C1 segment of cervical spinal cord (tissue), 14 donors: Measurements from ENCODE around the gene UBXN10.
A peak's percentile ranks its signal among the peaks of the same experiment; 100 is the strongest.

Source experiments
- DNase-seq, 14 donors: peaks; one replicate each; lab custom pipeline; 2025; lab: John Stamatoyannopoulos, UW

The UBXN10 gene, protein sequence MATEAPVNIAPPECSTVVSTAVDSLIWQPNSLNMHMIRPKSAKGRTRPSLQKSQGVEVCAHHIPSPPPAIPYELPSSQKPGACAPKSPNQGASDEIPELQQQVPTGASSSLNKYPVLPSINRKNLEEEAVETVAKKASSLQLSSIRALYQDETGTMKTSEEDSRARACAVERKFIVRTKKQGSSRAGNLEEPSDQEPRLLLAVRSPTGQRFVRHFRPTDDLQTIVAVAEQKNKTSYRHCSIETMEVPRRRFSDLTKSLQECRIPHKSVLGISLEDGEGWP

DNA sequence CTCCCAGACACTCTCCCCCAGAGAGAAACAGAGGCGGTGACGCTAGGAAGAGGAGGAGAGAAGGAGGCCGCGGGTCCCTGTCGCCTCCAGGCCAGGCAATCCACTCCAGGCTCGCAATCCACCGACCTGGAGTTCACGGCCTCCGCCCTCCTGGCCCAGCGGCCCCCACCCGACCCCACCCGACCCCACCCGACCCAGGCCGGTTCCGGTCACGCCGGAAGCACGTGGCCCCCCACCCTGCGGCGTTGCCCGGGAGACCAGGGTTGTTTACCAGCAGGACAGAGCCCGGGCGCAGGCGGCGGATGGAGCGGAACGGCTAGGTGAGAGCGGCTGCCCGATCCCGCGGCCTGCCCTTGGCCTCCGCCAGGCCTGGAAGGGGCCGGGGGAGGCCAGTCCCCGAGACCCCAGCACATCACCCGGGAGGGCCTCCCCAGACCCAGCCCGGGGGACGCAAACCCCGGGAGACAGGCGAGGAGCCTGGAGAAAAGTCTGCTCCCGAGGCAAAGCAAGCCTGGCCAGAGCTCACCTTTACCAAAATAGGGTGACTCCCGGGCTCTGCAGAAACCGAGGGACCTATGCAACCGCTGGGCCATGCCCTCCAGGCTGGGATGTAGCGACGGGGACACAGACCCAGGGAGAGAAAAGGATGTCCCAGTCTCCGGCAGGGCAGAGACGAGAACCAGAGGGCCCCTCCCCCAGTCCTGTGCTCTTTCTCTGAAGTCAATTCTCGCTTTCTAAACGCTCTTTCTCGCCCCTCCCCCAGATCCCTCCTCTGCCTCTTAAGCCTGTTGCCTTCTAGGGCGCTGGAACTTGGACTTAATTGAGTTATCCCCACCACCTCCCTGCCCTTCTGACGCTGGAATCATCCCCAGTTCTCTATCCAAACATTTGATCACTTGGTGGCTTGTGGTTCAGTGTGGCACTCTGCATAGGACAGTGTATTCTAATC is at the start of gene UBXN10, which contains the start of gene PLA2G2C:
Gene UBXN10 (plus strand): TSS at position 263 of the 949 bp plus-strand sequence. CDS start 4,466 bp downstream, outside the sequence.
Gene PLA2G2C (minus strand): TSS at position 685 of the 949 bp plus-strand sequence. CDS start 9,155 bp downstream, outside the sequence.
- DNase-seq: peak in 7 of 14 donors; percentile 4 to 53 (median 24)

DNA sequence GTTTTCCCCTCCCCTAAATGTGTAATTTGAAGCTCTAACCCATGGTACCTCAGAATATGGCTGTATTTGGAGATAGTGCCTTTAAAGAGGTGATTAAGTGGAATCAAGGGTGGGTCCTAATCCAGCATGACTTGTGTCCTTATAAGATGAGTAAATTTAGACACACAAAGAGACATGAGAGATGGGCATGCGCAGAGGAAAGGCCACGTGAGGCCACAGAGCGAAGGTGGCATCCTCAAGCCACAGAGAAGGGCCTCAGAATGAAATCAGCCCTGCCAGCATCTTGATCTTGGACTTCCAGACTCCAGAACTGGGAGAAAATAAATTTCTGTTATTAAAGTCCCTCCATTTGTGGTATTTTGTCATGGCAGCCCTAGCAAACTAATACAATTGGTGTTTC is 49.6 kb upstream of the UBXN10 start:
- no peak for DNase-seq

DNA sequence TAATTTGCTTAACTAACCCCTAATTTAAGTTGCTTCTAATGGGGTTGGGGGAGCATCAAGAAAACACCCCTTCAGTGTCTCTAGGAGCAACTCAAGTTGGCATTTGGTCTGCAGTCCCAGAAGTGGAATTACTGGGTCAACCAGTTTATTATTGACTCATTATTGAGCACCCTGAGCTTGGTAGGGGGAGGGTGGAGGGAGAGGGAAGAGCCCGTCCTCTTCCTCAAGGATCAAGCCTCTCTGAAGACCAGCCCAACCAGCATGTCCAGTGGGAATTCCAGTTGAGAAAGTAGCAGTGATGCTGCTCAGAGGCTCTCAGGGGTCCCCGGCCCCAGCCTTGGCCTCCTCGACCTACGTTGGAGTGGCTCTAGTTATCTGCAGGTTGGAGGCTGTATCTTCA is 48.8 kb upstream of the UBXN10 start:
- no peak for DNase-seq

DNA sequence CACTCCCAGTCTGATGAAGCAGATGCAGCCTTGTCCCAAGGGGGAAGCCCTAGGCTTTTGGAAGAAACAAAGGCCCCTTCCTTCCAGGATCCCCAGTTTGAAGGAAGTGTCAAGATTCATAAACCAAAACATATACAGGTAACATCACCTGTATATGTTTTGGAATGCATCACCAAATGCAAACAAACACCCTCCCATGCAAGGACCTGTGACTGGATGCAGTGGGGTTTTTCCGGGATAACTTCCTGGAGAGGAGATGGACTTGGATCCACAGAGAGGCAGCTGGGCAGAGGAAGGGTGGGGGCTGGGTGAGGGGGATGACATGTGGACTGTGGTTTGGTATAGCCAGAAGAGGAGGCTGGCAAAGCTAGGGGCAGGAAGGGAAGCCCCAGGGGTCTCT is 48.3 kb upstream of the UBXN10 start:
- DNase-seq: no peak

DNA sequence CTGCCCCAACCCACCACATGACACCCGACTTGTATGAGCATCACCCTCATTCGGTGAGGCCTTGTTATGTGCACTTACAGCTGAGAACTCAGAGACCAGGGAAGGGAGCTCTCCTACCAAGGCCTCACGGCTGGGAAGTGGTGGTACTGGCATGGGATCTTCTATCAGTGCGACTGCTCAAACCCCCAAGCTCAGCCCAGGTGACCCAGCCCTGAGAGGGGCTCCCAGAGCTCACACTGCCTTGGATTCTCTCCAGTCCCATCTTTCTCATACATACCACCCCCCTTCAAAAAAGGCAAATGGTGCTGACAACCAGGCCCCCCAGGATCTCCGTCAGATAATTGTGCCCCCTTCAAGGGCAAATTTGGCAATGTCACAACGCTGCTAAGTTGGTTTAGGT is 47.5 kb upstream of the UBXN10 start:
- no peak for DNase-seq

DNA sequence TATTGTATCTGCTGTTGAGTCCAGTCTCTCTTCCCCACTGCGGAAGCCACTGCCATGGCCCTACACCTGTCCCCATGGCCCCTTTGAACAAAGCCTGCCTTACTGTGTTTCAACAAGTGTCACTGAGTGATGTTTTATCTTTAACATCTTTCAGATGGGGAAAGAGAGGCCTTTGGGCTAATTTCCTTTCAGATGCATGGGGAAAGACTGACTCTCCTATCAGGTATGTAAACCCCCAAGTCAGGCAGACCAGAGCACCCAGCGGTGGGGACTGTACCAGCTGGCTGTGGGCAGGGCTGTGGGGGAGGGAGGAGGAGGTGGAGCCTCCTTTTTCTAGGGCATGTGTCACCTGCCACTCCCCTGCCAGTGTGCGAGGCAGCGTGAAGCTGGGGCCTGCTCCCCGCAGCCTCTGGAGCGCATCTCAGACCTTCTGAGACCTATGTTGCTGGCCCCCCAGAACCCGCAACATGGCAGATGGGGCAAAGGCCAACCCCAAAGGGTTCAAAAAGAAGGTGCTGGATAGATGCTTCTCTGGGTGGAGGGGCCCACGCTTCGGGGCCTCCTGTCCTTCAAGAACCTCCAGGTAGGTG is 46.8 kb upstream of the UBXN10 start, which contains the start of gene PLA2G2F:
Gene PLA2G2F (plus strand): TSS at position 363 of the 590 bp plus-strand sequence. CDS start 105 bp downstream, at position 468.
- no peak for DNase-seq

DNA sequence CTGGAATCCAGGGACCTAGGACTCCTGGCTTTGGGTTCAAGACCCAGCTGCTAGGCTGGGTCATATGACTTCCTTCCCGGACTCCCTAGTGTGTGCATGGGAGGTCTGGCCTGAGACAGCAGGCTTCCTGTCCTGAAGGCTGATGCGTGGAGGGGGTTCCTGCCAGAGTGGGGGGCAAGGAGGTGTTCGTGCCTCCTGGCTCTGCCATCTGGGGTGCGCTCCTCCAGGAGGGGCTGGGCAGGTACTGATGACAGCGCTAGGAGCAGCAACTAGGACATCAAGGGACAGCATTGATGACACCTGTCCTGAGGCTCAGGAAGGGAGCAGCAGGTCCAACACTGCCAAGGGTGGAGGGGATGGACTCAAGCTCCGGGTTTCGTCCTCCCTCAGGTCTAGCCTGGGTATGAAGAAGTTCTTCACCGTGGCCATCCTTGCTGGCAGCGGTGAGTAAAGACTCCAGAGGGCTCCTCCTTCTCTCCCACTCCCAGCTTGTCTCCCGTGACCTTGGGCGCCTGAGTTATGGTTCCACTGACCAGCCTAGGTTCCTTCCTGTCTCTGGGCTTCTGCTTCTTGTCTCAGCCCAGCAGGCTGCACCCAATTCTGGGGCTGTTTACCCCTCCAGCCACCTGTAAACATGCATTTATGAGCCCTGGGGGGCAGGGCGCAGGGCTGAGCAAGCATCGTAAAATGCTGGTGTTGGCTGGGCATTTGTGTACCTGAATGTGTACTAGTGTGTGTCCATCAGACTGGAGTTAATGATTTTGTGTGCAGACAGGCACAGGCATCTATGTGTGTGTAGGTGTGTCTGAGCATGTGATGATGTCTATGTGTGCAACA is 45.9 kb upstream of the UBXN10 start:
- no peak for DNase-seq

DNA sequence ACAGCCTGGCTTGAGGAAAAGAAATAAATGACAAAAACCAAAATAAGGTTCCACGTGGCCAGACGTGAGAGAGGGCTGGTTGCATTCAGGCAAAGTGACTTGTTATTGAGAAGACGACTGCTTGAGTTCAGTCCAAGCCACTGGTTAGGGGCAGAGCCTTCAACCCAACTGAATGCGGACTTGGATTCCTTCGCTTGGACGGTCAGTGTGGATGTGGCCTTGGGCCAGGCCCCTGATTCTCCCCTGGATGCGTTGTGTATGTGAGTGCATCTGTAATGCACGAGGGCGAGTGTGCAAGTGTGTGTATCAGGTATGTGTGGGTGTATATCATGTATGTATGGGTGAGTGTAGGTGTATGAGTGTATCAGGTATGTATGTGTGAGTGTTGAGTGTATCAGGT is 44.9 kb upstream of the UBXN10 start:
- no peak for DNase-seq

DNA sequence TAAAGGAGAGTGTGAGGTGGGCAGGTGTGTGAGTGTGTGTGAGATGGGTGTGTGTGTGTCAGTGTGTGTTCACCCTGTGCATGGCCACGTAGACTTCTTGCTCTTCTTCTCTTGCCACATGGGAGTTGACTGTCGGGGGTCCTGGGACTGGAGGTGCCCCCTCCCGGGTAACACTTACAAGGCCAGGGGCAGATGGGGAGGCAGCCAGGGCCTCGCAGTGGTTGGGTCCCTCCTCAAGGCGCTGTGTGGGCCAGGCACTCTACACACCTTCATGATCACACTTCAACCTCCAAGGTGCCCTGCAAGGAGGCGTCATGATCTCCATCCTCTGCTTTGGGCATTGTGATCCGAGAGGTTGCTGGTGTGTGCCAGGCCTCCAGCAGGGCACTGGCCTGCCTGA is 44.4 kb upstream of the UBXN10 start:
- no peak for DNase-seq

DNA sequence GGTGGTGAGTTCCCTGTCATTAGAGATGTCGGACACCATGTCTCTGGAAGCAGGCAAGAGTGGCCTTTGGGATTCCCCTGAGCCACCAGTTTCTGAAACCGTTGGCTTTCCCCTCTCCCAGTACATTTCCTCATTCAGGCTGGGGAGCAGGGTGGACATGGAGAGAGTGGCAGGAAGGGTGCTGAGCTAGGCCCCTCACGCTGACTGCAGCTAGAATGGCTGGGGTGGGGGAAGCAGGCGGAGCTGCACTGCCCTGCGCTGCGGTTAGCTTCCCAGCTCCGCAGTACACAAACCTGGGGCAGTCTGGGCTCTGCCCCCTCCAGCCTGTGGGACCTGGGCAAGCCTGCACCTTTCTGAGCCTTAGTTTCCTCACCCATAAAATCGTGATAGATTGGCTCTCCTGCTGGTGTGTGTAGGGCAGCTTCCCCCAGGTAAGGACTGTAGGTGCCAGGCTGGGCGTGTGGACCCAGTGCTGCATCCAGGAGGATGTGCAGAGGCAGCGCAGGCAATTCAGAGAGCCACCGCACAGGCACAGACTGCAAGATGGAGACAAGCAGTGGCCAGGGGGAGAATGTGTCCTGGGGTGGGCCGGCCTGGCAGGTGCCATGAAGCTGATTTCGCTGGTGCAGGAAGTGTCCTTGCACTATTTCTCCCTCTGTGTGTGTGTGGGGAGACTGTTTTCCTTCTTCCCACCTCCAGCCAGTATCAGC is 43.7 kb upstream of the UBXN10 start:
- no peak for DNase-seq

DNA sequence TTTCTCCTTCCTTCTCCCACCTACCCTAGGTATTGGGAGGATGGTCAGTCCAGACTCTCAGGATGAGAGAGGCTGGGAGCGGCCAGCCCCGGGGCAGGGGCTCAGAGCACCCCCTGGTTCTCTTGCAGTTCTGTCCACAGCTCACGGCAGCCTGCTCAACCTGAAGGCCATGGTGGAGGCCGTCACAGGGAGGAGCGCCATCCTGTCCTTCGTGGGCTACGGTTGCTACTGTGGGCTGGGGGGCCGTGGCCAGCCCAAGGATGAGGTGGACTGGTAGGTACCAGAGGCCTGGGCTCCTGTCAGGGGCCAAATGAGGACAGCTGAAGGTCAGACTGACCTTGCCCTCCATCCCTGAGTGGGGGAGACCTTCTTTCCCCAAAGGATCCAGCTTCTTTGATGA is 42.6 kb upstream of the UBXN10 start:
- no peak for DNase-seq

DNA sequence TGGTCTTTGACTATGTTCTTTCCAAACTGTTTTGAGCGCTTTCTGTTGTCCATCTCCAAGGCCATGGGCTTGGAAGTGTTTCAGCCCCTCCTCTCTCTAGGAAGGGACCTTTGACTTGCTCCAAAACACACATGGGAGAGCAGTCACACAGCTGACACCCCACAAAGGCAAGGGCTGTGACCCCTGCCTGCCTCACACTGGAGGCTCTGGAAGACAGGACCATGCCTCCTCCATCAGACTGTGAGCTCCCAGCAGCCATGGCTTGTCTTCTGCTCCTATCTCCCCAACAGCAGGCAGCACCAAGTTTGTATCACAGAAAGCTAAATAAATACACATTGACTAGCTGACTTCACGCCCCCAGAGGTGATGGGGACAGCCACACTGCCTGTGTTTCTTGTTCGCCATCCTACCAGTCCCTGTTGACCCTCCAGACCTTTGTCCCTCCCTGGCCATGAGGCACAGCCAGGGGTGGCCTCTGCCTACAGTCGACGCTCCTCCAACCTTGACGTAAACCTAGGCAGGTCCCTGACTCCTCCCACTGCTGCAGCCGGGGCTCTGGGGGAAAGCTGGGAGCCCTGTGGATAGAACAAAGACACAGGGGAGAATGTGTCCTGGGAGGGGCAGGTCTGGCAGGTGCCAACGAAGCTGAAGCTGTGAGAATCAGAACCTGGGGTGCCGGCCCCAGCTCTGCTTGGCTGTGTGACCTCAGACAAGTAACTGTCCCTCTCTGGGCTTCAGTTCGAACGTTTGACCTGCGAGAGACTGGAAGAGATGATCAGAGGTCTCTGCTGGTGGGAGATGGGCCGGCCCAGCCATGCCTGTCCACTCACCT is 41.9 kb upstream of the UBXN10 start:
- no peak for DNase-seq

DNA sequence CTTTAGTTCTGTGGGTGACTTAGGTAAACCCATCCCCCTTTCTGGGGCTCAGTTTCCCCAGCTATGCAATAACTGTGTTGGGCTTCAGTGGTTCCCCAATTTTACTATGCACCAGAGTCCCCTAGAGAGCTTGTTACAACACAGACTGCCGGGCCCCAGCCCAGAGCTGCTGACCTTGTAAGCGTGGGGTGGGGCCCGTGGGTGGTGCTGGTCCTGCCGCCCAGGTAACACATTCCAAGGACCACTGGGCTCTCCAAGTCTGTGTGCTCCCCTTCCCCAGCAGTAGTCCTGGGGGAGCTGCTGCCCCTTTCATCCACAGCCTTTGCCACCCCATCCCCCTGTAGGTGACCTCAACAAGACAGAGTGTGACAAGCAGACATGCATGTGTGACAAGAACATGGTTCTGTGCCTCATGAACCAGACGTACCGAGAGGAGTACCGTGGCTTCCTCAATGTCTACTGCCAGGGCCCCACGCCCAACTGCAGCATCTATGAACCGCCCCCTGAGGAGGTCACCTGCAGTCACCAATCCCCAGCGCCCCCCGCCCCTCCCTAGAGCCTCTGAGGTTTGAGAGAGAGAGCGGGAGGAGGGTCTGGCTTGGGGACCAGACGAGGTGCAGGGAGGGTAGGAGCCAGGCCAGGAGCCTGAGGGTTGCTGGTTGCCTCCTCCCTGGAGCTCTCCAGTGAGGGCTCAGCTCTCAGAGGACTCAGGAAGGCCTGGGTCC is 37.9 kb upstream of the UBXN10 start:
- no peak for DNase-seq

DNA sequence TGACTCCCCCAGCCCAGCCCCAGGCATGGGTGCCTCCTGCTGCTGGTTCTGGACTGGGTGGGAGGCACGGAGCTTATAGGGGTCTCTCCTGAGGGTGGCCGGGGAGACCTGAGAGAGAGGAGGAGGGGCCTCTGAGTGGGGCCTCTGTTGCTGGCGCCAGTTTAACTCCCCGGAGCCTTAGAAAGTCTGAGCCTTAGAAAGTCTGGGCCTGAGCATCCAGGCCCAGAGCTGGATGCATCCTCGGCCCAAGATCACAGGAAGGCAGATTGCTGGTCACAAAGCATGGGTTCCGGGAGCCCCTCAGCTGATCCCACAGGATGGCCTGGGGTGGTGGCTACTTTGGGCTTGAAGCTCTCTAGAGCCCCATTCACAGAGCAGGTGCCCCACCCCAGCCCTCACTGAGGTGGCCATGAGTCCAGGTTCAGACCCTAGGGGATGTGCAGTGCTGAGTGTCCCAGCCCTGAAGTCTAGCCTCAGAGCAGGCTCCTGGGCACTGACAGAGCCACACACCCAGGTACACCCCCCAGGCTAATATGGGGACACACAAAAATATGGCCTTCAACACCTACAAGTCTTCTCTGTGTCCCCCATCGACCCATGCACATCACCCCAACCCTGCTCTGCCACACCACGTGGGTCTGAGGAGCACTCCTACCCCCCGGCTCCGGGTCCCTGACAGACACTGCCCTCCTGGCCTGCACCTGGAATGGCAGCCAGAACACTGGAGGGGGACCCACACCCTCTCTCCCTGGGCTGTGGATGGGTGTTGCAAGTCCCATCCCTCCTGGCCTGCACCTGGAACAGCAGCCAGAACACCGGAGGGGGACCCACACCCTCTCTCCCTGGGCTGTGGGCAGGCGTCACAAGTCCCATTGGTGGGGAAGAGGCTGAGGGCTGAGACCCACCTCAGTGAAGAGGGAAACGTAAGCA is 37.1 kb upstream of the UBXN10 start:
- DNase-seq: no peak

DNA sequence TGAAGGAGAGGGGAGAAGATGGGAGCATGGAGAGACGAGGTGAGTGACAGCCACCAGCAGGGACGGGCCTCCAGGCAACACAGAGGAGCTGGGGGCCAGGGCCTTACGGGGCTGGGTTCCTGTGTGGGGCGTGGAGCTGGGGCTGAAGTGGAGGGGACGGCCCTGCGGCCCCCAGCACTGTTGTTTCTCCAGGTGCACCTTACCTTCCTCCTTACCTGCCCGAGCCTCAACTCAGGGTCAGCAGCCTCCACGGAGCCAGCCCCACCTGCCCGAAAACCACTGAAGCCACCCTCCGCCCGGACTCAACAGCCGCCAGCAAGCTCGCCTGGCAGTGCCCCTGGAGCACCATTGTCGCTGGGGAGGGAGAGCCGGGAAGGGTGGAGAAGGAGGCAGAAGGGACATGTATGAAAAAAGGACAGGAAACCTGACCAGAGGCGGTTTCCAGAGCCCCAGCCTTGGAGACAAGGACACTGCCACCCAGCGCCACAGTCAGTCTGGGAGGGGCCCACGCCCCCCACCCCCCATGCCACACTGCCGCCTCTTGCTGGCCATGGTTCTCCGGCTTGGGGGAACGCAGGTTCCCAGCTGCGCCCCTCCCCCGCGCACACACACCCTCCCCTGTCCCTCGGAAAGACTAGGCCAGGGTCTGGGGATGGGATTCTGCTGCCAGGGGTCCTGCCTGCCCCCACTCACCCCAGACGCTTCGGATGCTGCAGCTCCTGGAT is 36.1 kb upstream of the UBXN10 start:
- no peak for DNase-seq

DNA sequence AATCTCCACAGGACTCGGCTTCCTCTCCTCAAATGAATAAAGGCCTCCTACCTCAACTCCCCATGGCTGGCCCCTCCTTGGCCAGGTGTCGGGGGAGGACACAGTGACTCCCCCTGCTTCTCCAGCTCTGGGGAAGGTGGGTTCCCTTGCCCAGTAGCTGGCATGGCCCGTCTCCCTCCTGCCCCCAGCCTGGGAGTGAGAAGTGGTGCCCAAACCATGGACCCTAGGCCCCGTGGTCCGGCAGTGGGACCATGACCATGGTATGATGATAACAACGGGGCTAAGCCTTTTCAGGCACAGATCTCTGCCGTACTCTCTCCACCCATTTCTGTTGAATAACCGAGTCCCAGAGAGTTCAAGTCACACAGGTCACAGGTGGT is 35.6 kb upstream of the UBXN10 start:
- DNase-seq: no peak

DNA sequence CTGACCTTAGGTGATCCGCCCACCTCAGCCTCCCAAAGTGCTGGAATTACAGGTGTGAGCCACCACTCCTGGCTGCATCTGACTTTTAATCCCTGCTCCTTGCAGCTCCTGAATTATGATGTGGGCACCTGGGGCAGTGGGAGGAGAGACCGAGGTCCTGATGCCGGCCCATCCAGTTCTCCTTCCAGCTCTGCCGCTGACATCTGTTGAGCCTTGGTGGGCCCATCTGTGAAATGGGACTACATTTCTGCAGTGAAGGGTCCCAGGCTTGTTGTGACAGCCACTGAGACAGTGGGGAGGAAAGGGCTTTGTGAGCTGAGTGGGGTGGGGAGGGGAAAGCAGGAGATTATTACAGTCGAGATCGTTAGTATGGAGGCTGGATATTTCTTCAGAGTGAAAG is 34.9 kb upstream of the UBXN10 start:
- DNase-seq: no peak
